T-helper 2 cell treated with Interferon-gamma antibody and Interleukin-4, amounts not matched to agents 100 ng/mL and 5 ng/mL, for 36 hours (primary cell): Measurements from ENCODE around the gene RBM20. TPM values are rescaled to one million over a fixed set of nuclear protein-coding genes. Genes with fewer than 3 reads are reported as not detected.

Experiments used
- intact Hi-C: fragments of 100-400 bp; cut with micrococcal nuclease; formaldehyde crosslinking; loops from one replicate; pipeline ENCODE4 v1.15.1; 2023
- total RNA-seq: library from RNA; stranded (reverse); gene quantifications from 2 replicates; pipeline ENCODE4 v1.2.3, GENCODE V29; 2022

The RBM20 gene
- total RNA-seq, 1 donor from 2014 or later = 0.09 TPM

DNA sequence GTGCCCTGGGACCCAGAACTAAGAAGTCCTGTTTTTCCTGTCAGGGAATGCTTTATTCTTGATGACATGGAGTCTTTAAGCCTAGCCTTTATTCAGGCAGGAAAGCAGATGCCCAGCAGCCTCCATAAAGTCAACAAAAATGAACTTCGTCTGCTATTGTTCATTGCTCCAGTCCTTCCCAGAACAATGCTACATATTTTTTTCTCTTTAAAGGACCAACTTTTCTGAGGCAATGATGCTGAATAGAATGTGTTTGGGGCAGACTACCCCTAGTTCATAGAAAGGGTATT lies 180.0 kb downstream of the RBM20 start:
- intact Hi-C loops = no loop called here

DNA sequence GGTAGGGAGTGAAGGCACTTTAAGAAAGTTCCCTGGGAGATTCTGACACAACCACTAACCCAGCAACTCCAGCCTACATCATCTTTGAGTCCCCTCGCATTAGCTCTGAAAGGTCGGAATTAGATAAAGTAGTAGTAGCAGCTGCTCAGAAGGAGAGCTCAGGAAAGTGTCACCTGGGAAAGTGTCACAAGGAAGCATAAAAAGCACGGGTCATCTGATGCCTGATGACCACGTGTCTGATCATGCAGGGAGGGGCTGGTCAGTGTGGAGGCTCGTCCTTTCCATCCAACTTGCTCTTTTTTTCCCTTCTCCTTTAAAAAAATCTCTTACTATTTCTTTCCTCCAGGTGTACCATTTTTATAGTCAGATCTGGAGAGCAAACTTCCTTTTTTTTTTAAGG lies 180.5 kb downstream of the RBM20 start:
- intact Hi-C loops = no loop called here

DNA sequence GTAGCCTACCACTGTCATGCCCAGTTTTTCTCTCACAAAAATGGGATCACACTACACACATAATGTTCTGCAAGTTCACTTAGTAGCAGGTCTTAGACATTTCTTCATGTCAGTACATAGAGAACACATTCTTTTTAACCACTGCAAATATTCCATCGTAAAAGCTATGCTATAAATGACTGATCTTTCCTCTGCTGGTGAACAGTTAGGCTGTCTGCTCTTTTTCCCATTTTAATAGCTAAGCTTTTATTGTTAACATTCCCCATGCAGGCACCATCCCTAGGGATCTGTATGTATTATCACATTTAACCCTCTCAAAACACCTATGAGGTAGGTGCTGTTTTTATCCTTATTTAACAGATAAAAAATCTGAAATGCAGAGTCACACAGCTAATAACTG lies 181.4 kb downstream of the RBM20 start:
- intact Hi-C loops = no loop called here

DNA sequence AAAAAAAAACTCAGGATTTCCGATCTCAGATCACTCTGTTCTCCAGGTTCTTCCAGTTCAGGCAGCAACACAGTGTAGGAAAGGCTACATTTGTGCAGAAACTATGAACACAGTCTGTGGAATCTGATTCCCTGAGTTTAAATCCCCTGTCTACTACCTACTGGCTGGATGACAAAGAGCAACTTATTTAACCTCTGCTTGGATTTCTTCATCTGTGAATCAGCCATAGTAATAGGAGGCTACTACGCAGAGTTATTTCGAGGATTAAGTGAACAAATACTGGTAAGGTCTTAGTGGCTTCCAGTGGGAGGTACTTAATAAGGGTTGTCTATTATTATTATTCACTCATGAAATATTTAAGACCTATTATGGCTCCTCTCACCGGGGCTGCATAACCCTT lies 183.3 kb downstream of the RBM20 start:
- intact Hi-C loops = no loop called here

DNA sequence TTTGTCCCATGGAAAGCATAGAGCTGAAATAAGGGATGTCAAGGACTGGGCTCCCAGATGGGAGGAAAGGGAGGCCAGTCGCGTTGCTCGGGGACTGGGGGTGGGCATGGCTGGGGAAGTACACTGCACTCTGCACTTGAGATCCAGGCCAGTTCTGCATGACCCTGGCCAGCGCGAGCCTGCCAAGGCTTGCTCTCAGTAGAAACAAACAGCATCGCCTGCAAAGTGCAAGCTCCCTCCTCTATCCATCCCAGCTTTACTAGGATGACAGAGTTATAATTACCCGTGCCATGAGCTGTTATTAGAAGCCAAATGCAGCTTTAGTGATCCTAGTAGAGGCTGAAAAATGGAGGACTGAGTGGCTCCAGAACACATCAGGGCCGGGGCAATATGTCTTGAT lies 183.7 kb downstream of the RBM20 start:
- intact Hi-C loops = no loop called here

DNA sequence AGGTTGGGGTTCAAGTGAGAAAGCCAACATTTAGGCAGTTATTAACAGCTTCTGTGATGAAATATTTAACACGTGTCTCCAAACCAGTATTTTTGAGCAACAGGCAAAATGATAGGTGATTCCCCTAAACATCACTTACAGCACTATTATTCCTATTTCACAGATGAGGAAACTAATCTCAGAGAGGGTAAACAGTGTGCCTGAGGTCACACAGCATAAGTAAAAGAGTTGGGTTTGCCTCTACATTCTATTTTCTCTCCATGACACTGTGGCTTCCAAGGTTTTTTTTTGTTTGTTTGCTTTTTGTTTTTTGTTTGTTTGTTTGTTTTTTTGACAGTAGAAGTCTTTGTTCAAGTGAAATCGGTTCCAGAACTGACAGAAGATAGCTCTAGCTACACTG lies 184.4 kb downstream of the RBM20 start:
- intact Hi-C loops = no loop called here

DNA sequence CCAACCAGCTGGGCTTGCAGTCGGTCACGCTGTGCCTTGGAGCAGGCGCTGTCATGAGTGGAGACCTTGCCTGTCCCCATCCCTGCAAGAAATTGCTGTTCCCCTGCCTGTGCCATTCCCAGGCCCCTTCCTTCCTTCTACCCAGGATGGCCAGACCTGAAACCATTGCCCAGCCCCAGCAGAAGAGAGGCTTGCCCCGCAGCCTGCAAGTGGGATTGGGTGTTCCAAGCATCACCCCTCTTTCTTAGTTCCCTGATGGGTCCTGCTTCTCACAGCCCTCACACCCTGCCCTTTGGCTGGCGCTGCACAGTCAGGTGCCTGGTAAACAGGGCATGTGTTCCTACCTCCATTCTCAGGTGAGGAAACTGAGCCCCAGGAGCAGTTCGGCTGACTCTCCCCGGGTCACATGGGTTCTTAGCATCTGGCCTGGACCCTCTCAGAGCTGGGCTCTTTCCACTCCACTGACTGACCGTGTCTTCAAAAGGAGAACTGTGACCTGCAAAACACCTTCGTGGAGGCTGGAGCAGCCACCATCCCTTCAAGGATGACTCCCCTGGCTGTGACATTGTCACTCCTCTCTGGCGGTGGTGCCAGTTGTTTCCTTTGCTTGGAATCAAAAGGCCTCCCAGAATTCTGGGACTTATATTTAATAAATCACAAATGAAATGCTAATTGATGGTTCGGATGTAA lies 185.7 kb downstream of the RBM20 start:
- intact Hi-C loops = no loop called here

DNA sequence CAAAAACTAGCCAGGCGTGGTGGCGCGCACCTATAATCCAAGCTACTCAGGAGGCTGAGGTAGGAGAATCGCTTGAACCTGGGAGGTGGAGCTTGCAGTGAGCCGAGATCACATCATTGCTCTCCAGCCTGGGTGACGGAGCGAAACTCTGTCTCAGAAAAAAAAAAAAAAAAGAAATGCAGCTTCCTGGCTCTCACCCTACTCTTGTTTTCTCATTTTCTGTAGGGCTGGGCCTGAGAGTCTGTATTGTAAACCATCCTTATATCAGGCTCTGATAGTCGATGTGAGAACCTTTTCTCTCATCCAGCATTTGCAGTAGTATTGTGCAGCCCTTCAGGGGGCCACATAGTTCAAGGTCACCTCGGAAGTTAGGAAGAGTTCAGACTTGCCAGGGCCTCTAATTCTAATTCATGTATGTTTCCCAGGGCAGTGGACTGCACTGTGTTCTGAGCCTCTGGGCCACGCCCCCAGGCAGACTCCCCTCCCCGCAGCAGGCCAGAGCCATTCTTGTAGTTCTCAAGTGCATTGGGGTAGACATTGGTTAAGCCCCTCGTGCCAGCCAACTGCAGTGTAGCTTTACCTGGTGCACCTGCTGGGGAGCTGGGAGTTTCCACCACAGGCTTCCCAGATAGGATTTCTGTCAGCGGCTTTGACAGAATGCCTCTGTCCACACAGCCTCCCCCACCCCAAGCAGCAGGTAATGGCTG lies 189.3 kb downstream of the RBM20 start:
- intact Hi-C loops = no loop called here

DNA sequence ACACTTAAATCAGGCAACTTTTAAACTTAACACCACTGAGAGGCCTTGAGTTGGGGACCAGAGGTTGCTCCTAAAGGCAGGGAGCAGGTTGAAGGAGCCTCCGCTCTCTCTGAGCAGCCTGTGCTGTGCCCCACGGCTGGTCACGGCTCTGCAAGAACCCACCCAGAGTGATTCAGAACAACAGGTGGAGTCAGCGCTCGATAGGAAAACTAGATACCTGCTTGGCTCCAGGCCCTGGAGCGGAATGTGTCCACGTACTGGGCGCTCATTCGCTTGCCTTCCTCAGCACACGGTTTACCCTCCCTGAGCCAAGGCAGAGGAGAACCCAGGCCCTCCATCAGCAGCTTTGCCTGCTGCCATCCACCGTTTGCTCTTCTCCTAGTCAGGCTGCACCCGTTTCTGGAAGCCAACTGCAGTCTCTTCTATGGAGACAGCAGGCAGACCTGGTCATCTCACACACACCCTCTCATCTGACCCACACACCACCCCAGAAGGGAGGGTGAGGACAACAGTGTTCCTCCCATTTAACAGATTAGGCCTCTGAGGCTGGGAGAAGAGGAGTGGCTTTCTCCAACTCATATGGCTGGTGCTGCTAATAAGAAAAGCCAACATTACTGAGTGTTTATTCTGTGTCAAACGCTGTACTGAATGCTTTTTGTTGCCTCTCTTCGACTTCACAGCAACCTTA lies 189.9 kb downstream of the RBM20 start:
- intact Hi-C loops = no loop called here

DNA sequence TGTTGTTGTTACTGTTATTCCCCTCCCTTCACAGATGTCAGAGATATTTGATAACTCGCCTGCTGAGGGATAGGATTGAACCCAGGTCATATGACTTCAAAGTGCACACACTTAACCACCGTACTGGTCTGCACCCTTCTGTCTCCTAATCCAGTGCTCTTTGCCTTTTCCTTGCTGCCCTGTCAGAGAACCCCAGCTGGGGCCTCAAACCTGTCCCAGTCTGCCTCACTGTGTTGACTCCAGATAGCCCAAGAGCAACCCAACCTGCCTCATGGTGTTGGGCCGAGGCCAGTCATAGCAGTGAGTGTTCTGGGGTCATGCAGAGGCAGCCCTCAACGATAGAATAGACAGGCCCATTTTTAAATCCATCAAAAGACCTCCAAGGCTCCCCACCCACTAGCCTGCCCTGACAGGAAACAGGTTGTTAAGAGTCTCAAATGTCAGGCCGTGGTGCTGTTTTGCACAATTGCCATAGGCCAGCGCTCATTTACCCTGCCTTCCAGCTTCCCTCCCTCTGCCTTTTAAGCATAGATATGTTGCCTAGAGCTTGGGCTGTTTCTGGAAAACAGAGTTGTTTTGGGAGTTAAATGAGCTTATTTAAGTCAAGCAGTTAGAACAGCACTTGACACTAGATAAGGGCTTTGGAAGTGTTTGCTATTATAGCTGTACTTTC lies 190.6 kb downstream of the RBM20 start:
- intact Hi-C loops = no loop called here

DNA sequence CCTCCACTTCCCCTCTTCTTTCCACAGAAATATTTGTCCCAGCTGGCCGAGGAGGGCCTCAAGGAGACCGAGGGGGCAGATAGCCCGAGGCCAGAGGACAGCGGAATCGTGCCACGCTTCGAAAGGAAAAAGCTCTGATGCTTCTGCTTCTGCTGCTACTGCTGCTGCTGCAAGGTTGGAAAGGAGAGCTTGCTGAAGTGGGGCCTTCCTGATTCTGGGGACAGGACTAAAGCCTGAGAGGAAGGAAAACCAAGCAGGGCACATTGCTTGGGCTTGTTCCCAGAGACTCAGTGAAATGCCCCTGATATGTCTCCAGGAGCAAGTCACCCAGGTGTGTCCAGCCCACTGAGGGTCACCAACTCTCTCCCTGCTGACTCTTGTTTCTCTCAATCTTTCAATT lies 191.7 kb downstream of the RBM20 start:
- intact Hi-C loops = no loop called here

DNA sequence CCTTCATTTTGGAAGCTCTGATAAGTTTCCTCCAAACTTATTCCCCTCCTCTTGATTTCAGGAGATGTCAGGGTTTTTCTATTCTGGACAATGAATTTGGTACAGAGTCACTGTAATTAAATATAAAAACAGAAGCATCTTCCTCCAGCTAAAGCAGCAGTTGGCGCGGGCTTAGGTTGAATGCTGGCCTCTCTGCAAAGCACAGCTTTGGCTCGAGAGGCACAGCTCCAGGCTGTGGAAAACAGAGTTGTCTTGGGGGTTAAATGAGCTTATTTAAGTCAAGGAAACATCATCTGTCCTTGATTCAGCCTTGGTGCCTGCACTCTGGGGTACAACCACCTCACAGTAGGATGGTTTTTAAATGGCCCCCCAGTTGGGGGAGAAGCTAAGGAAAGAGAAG lies 192.6 kb downstream of the RBM20 start:
- intact Hi-C loops = no loop called here

DNA sequence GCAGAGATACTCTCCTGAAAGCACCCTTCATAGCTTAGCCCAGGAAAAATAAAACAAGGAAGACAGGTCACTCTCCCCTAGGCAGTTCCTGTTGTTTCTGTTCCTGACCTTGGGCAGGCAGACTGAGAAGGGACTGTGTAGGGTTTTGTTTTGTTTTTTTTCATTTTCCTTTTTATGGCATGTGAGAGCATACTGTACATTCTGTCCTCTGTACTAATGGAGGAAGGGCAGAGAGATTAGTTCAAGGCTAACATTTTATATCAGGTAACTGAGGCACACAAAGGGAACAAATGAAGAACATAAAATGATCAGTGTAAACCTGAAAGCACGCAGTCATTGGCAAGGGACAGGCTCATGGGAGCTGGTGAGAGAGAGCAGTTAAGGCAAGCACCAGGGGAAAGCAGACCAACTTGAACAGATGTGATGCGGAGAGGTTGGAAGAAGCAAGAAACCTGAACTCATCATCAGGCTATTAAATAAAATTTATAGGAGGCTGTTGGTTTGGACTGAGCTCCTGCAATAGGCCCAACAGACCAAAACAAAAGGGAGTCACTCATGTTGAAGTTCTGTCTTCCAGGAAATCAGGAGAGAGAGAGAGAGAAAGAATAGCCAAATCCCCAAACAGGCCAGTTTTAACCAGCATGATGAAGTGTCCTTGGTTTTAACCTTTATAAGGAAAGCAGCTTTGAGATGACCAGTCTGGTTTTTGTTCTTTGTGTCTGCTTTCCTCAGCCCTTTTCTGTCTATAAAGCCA lies 193.5 kb downstream of the RBM20 start:
- intact Hi-C loops = no loop called here

DNA sequence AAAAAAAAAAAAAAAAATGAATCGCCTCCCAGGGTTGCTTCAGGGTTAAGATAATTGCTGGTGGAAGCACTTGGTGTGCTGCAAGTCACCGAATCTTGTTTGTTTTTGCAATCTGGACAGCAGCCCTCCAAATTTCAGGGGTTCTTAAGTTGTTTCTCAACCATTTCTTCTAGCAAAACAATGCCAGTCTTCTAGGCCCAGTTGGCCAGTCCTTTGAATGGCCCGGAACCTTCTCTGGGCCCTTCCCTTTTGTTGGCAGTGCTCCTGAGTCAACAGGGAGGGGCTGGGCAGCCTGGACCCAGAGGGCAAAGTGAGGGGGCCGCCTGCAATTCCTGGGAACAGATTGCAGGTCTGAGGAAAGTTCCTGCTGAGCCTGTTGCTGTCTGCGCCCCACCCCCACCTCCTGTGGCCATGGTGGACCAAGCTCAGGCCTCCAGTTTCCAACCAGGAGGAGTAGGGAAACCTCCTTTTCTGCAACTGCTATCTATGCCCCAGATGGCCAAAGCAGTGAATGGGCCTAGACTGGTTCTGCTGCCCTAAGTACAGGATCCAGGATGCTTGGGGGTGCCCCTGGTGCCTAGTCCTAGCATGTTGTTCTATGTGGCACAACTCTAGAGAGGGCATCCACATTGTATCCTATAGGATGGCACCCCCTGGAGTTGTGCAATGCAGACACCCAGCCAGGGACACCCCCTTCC lies 196.2 kb downstream of the RBM20 start:
- intact Hi-C loops = no loop called here

DNA sequence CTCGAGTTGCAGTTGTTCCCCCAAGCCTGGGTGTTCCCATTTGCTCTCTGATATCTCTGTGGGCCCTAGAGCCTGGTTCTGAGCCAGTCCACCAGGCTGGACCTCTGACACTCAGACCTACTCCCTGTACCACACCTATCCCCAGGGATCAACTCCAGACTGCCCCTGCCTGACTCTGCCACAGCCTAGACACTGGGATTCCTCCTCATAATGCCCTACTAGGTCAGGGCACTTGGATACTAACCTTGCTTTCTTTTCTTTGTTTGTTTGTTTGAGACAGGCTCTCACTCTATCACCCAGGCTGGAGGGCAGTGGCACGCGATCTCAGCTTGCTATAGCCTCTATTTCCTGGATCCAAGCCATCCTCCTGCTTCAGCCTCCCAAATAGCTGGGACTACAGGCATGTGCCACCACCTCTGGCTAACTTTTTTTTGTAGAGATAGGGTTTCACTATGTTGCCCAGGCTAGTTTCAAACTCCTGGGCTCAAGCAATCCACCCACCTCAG lies 196.8 kb downstream of the RBM20 start:
- intact Hi-C loops = no loop called here

DNA sequence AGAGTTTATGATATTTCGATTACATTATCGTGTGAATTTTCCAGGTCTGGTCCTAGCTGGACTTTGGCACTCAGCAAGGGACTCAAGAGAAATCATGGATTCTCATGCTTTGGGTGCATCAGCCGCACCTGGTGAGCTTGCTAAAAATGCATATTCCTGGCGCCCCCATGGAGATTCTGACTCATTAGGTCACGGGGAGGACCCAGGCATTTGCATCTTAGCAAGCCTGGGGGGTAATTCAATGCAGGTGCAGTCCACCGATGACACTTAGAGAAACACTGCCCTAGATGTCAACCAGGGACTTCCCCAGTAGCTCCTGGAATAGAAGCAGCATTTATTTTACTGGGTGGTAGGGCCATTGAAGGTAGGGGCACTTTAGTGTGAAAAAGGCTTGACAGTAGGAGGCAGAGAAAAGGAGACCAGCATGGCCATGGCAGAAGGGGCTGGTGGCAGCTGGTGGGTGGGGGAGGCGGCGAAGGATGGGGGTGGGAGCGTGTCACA lies 197.7 kb downstream of the RBM20 start:
- intact Hi-C loops = loop anchor here (2.0 kb wide), 1 partner anchor 15 kb away; no protein-coding TSS in a partner anchor

DNA sequence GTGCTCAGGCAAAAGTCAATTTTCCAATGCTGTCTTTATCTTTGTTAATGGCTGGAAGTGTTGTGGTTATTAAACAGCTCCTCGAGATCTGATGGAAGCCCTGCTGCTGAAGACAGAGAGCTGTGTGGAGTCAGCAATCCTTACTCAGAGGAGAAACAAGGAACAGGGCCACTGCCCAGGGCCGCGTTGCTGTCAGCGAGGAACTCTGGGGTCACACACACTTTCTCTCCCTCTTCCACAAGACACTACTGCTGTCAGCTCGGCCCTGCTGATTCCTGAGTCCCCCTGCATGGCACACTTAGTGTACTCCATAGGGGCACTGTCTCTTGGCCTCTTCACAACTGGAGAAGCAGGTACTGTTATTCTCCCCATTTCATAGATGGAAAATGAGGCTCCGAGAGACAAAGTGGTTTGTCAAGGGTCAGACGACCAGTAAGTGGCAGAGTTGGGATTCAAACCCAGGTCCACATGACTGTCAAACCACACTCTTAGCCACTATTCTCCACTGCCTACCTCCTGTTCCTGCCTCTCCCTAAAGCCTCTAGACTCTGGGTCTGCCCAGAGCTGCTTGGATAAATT lies 198.3 kb downstream of the RBM20 start:
- intact Hi-C loops = loop anchor here (2.0 kb wide), 1 partner anchor 14 kb away; no protein-coding TSS in a partner anchor

DNA sequence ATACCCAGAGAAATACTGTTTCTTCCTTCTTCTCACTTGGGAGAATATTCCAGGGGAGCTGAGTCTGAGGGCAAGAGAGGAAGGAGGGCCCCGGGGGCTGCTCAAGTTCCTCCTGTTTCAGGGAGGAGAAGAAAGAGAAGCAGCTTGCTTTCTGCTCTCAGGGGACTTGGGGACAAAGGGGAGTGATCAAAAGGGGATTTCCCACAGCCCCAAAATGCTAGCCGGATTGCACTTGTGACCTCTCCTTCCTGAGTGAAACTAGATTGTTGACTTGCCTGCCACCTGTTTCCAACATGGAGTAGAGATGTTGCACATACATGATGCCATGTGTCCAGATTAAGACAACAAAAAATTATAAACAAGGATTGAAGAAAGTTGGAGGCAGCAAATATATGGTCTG lies 198.9 kb downstream of the RBM20 start:
- intact Hi-C loops = loop anchor here (1.0 to 2.0 kb wide), 2 partner anchors 14 to 29 kb away; no protein-coding TSS in a partner anchor

DNA sequence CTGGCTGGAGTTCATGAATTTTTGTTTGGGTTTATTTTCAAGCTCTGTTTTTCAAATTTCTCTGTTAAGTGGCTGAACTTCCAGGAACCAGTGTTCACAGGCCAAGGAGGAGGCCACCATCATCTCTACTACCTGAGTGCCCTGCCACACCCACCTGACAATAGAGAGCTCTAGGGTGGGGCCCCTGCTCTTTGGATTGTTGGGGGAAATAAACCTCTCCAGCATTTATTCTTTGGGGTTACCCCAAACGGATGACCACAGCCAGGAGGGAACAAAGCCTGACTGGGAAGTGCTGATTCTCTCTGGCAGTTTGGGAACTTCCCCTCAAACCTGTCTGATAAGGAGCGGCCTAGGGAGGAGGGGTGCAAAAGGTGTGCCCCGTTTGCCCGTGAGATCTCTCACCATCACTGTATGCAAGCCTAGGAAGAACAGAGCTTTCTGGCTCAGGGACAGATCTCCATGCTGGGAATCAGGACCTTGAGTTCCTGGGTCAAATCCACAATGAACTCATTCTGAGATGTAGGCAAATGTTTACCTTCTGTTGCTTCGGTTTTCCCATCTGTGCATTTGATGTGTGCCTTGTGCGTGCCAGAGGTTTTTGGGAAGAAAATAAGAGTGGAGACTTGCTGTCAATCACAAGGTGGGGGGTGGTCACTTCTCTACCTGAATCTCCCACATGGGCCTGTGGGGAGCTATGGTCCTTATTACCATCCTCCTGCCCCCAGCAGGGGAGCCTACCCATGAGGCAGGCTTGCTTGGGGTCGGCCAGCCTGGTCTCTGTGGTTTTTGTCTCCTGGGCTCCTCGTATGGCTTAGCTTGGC lies 199.9 kb downstream of the RBM20 start:
- intact Hi-C loops = loop anchor here (1.0 to 2.0 kb wide), 2 partner anchors 13 to 28 kb away; no protein-coding TSS in a partner anchor
